Stomach (tissue), 9 donors: ENCODE data around the gene PRRX2. TPM values are rescaled to one million over a fixed set of nuclear protein-coding genes. Genes with fewer than 3 reads are reported as not detected.

ENCODE experiments used
- DNase-seq, 2 donors: peaks; one replicate each; pipeline versions ENCODE4 v3.0.0 to v3.0.0-alpha.2; 2013 to 2019
- H3K27ac ChIP-seq, 5 donors: fragments of 200-600 bp in 4 of 5; sonication (generic) in 4 of 5; one replicate each; pipeline ENCODE4 v1.5.1; 2013 to 2019; ENCODE audit warnings: mild to moderate bottlenecking in 1 of 5, moderate library complexity in 1 of 5
- H3K27me3 ChIP-seq, 3 donors: fragments of 200-600 bp; sonication (generic); one replicate each; pipeline ENCODE4 v1.5.1; 2017 to 2019; ENCODE audit warnings: mixed run types in 1 of 3
- H3K36me3 ChIP-seq, 4 donors: fragments of 200-600 bp; sonication (generic); 1 replicate in 3 of 4; 2 replicates in 1 of 4; pipeline ENCODE4 v1.5.1; 2016 to 2019
- H3K4me1 ChIP-seq, 4 donors: fragments of 200-600 bp; sonication (generic); one replicate each; pipeline ENCODE4 v1.5.1; 2016 to 2019
- H3K4me3 ChIP-seq, 4 donors: fragments of 200-600 bp; sonication (generic) in 3 of 4; one replicate each; pipeline ENCODE4 v1.5.1; 2016 to 2019; ENCODE audit warnings: mild to moderate bottlenecking in 1 of 4
- H3K9me3 ChIP-seq, 4 donors: fragments of 200-600 bp; sonication (generic); one replicate each; pipeline ENCODE4 v1.5.1; 2016 to 2019
- EP300 ChIP-seq: sonication (generic); formaldehyde crosslinking; IDR thresholded peaks from one replicate; pipeline ENCODE4 v1.6.1; 2017; ENCODE audit warnings: antibody characterized with exemption
- POLR2A ChIP-seq, 4 donors: fragments of 450-650 bp; IDR thresholded peaks; one replicate each; pipeline ENCODE4 v1.6.1; 2016; ENCODE audit warnings: antibody characterized with exemption in 4 of 4, control low read depth in 2 of 4, mild to moderate bottlenecking in 1 of 4, moderate library complexity in 1 of 4
- POLR2AphosphoS5 ChIP-seq, 3 donors: sonication (generic); formaldehyde crosslinking; IDR thresholded peaks; one replicate each; pipeline ENCODE4 v1.6.1; 2016; ENCODE audit warnings: antibody characterized with exemption in 3 of 3
- WGBS, 5 donors: extraction: QIAGEN DNeasy Blood & Tissue Kit in 3 of 5; methylation state at CpG; one replicate each; pipeline versions ENCODE4 v1.1.5 to v1.1.7; 2013 to 2018; 5-methylcytosine and 5-hydroxymethylcytosine counted together
- intact Hi-C: fragments of 100-400 bp; cut with DNase I; formaldehyde crosslinking; loops from one replicate; pipeline ENCODE4 v1.15.1; 2023; ENCODE audit warnings: low total_unique reads
- polyA plus RNA-seq, 3 donors: library from polyadenylated mRNA; stranded (reverse); fragments of 200-250 nt; gene quantifications; one replicate each; pipeline ENCODE4 v1.2.3, GENCODE V29; 2013
- total RNA-seq, 5 donors: library from RNA; depleted of rRNA; stranded (reverse); fragments of >200 nt; gene quantifications; one replicate each; pipeline versions ENCODE4 v1.1.0 to v1.2.3, GENCODE V29; 2014 to 2016
- TF ChIP-seq, protein P1 (sequence below), 7 experiments: fragments of 450-650 bp in 4 of 7; fragments of 200-600 bp in 3 of 7; sonication (generic) in 3 of 7; IDR thresholded peaks; one replicate each; pipeline ENCODE4 v1.5.1; 2016 to 2019; ENCODE audit warnings: antibody characterized with exemption in 7 of 7, control low read depth in 2 of 7, mild to moderate bottlenecking in 1 of 7
- donor health status: healthy with polysubstance abuse.
- donor health status: Bipolar disorder and iron deficiency.
- donor health status: healthy.

PRRX2 gene
- total and polyA plus RNA-seq, 8 donors = 0.87 to 8.4 (median 3.0) TPM; not detected in 2

- intact Hi-C loops = no loop called here
- H3K9me3 ChIP-seq = no peaks in the 10 kb centered on the region
- no peaks in the 10 kb centered on the region for H3K36me3 ChIP-seq
- H3K4me3 ChIP-seq = no peak overlapping the region
- WGBS, 5 donors = 23 to 44% (median 38%) methylated on average over 14 to 17 of the region's 17 CpGs
- H3K27ac ChIP-seq = no peak overlapping the region
- H3K27me3 ChIP-seq = peaks cover 0 to 70% (median 33%) of the 10 kb centered on the region in 3 donors
- TF ChIP-seq, protein P1, sequence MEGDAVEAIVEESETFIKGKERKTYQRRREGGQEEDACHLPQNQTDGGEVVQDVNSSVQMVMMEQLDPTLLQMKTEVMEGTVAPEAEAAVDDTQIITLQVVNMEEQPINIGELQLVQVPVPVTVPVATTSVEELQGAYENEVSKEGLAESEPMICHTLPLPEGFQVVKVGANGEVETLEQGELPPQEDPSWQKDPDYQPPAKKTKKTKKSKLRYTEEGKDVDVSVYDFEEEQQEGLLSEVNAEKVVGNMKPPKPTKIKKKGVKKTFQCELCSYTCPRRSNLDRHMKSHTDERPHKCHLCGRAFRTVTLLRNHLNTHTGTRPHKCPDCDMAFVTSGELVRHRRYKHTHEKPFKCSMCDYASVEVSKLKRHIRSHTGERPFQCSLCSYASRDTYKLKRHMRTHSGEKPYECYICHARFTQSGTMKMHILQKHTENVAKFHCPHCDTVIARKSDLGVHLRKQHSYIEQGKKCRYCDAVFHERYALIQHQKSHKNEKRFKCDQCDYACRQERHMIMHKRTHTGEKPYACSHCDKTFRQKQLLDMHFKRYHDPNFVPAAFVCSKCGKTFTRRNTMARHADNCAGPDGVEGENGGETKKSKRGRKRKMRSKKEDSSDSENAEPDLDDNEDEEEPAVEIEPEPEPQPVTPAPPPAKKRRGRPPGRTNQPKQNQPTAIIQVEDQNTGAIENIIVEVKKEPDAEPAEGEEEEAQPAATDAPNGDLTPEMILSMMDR (IDR thresholded peaks at IDR 0.05) = no peak
- no peak for TF ChIP-seq EP300
- no peak for TF ChIP-seq POLR2AphosphoS5 (IDR thresholded peaks at IDR 0.05)
- no peak for TF ChIP-seq POLR2A (IDR thresholded peaks at IDR 0.05)
- no peak for DNase-seq
- H3K4me1 ChIP-seq = peaks cover 9 to 21% (median 19%) of the 10 kb centered on the region in 4 donors
Observed at GRCh38 chr9:129669141-129669718, 3.8 kb downstream of the PRRX2 start.

DNA sequence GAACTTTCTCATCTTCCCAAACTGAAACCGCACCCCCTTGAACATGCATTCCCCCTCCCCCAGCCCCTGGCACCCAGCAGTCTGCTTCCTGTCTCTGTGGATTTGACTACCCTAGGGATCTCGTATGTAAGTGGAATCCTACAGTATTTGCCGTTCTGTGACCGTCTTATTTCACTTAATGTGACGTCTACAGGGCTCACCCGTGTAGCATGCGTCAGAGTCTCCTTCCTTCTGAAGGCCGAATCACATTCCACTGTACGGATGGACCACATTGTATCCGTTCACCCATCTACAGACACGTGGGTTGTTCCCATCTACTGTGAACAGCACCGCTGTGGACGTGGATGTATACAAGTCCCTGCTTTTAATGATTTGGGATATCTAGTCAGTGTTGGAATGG, 4.5 kb downstream of the PRRX2 start:
- Histone ChIP-seq H3K9me3 (no peaks in the 10 kb centered on the region), H3K4me3 (no peak overlapping the region), H3K27me3 (peaks cover 0 to 70% (median 29%) of the 10 kb centered on the region in 3 donors), H3K36me3 (no peaks in the 10 kb centered on the region), H3K27ac (no peak overlapping the region), H3K4me1 (peaks cover 9 to 18% (median 16%) of the 10 kb centered on the region in 4 donors)
- TF ChIP-seq, protein P1 (IDR thresholded peaks at IDR 0.05) = no peak
- no peak for TF ChIP-seq EP300
- no peak for TF ChIP-seq POLR2AphosphoS5 (IDR thresholded peaks at IDR 0.05)
- no peak for TF ChIP-seq POLR2A (IDR thresholded peaks at IDR 0.05)
- no peak for DNase-seq
- 88 to 93% (median 90%) methylated on average over 13 of the region's 13 CpGs for WGBS, 5 donors
- intact Hi-C loops = no loop called here

DNA sequence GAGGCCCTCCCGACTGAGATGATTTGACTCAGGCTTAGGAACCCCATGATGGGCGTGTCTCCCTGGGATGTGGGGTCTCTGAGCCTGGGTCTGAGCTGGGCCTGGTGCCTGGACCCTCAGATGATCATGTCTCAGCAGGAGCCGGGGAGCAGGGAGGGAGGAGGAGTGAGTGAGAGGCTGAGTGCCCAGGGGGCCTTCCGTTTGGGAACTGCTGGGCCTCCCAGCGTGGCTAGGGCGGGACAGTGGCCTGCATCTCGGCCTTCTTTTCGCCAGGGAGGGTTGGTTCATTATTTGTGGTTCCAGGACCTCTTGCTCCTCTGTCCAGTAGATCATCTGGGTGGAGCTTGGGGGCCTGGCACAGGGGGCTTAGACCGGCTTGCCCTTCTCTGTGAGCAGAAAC, 5.6 kb downstream of the PRRX2 start:
- Histone ChIP-seq H3K4me3 (no peak overlapping the region), H3K9me3 (no peaks in the 10 kb centered on the region), H3K36me3 (no peaks in the 10 kb centered on the region), H3K4me1 (peaks cover 4 to 14% (median 9%) of the 10 kb centered on the region in 4 donors), H3K27me3 (peaks cover 0 to 70% (median 18%) of the 10 kb centered on the region in 3 donors), H3K27ac (no peak overlapping the region)
- no peak for DNase-seq
- WGBS, 5 donors = 76 to 88% (median 85%) methylated on average over 9 of the region's 9 CpGs
- TF ChIP-seq POLR2AphosphoS5 (IDR thresholded peaks at IDR 0.05) (no peak), POLR2A (IDR thresholded peaks at IDR 0.05) (no peak), EP300 (no peak)
- TF ChIP-seq, protein P1 (IDR thresholded peaks at IDR 0.05) = no peak
- intact Hi-C loops = no loop called here

GRCh38 chr9:129671519-129671918, 6.1 kb downstream of the PRRX2 start:
- 74 to 89% (median 82%) methylated on average over 5 to 7 of the region's 7 CpGs for WGBS, 5 donors
- Histone ChIP-seq H3K27me3 (peaks cover 0 to 70% (median 13%) of the 10 kb centered on the region in 3 donors), H3K4me3 (no peak overlapping the region), H3K9me3 (no peaks in the 10 kb centered on the region), H3K4me1 (peaks cover 0 to 9% (median 5%) of the 10 kb centered on the region in 4 donors), H3K36me3 (no peaks in the 10 kb centered on the region), H3K27ac (no peak overlapping the region)
- DNase-seq = no peak
- intact Hi-C loops = no loop called here
- no peak for TF ChIP-seq EP300
- no peak for TF ChIP-seq POLR2AphosphoS5 (IDR thresholded peaks at IDR 0.05)
- no peak for TF ChIP-seq POLR2A (IDR thresholded peaks at IDR 0.05)
- TF ChIP-seq, protein P1 (IDR thresholded peaks at IDR 0.05) = no peak
